HG02678 (cell line): ENCODE data around the gene KMO.

Experiments
- ATAC-seq: cut with Tn5 transposase; IDR thresholded peaks from one replicate; pipeline ENCODE4 v1.9.1; 2021; ENCODE audit warnings: mild to moderate bottlenecking, moderate library complexity; ENCODE audit not compliant: unreplicated experiment

The KMO gene

GRCh38 chr1:241644259-241644658 lies 112.1 kb downstream of the KMO start:
- no peak for ATAC-seq

- ATAC-seq = no peak
Observed at GRCh38 chr1:241645199-241645598, 113.0 kb downstream of the KMO start.
